Thyroid gland (tissue), 4 donors: ENCODE measurements around the gene MEGF6.

ENCODE experiments used
- CTCF ChIP-seq, 6 experiments: fragments of 200-600 bp in 3 of 6; fragments of 450-650 bp in 3 of 6; sonication (generic) in 3 of 6; IDR thresholded peaks; one replicate each; pipeline ENCODE4 v1.5.1; 2016 to 2019; ENCODE audit warnings: antibody characterized with exemption in 6 of 6, mild to moderate bottlenecking in 2 of 6, inconsistent platforms in 1 of 6, moderate library complexity in 1 of 6
- POLR2A ChIP-seq, 2 donors: fragments of 450-650 bp; IDR thresholded peaks; one replicate each; pipeline ENCODE4 v1.6.1; 2017; ENCODE audit warnings: antibody characterized with exemption in 2 of 2, mild to moderate bottlenecking in 2 of 2, moderate library complexity in 1 of 2

DNA sequence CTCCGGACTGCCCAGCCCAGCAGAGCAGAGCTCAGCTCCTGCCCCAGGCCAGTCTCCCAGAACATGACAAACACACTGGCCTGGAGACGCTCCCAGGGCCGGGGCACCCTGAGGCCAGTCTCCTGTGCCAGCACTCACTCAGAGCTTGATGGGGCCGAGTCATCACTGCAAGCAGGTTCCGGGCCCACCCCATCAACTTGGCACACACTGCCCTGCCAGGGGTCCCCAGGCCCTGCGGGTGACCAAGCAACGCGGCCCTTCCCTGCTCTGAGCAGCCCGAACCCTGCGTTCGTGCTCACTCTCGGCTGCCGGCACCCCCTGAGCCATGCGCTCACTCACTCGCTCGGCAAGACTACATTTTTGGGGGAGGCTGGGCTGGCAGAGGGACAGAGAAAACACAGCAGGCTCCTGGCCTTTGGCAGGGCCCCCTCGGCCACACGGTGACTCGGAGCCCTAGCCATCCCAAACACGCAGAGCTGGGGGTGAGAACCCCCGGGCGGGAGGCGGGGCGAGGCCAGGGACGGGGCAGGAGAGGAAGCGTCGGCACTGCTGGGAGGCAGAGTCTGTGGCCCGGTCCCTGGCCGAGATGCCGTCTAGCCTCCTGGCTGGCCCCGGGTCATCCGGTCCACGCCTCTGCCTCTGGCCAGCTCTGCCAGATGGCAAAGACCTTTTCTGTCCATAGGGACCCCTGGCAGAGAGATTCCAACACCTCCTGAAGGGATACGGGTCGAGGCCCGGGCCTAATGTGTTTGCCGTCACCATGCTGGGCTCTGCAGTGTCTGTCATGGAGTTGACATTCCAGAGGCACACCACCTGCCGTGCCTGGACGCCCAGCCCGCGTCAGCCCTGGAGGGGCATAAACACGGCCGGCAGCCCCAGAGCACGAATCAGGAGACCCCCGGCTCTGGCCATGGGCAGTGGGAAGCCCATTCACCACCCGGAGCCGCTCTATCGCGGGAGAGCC is 68.0 kb downstream of the MEGF6 start:
- no peak for TF ChIP-seq CTCF (IDR thresholded peaks at IDR 0.05)
- TF ChIP-seq POLR2A (IDR thresholded peaks at IDR 0.05), result no peak
